Measurements from ENCODE around the gene ZNF48. TPM values are rescaled to one million over a fixed set of nuclear protein-coding genes. Genes with fewer than 3 reads are reported as not detected.

The ZNF48 gene
- total RNA-seq, 4 donors from 2014 or later = 4.4 to 12.7 (median 8.7) TPM

DNA sequence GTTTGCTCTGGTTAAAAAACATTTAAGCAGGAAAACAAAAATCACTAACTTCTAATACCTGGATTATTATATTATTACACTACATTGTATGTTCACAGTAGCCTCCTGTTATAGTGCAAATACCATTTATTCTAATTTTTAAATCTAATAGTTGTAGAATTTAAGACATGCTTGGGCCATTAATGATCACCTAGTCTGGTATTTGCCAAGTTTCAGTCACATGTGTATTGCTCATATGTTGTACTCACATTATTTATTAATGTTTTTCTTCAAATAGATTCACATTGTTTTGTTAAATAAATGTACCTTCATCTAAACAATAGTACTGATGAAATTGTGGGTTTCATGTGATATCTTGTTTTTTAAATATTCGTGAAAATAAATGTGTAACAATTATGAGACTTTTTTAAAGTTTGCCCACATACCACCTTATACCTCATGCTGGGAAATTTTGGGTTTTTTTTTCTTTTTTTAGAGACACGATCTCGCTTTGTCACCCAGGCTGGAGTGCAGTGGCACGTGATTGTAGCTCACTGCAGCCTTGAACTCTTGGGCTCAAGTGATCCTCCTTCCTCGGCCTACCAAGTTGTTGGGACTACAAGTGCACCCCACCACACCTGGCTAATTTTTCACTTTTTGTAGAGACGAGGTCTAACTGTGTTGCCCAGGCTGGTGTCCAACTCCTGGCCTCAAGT is 18.0 kb downstream of the ZNF48 start:
- intact Hi-C loops (cut with DNase I; ENCODE audit: low total_unique reads) = loop anchor here (10.0 kb wide), 1 partner anchor 348 kb away; the partner anchor contains the start of gene ALDOA
- no peaks in the 10 kb centered on the region for H3K9me3 ChIP-seq
- H3K27ac ChIP-seq = peak overlapping the region; percentile 65 to 98 (median 72)
- in situ Hi-C loops (cut with MboI; ENCODE audit: low sequenced_read_pairs in 4 of 4) = loop anchor here in 2 of 4 donors (25.0 kb wide), 2 partner anchors 301 to 351 kb away; partner anchors contain the start of genes ALDOA (in 1 of the 2), GDPD3 (in 1 of the 2) and MAPK3 (in 1 of the 2)
- peaks cover 0 to 8% of the 10 kb centered on the region in 2 donors for H3K36me3 ChIP-seq
- TF ChIP-seq POLR2A (IDR thresholded peaks at IDR 0.05) = no peak
- TF ChIP-seq, protein P1, sequence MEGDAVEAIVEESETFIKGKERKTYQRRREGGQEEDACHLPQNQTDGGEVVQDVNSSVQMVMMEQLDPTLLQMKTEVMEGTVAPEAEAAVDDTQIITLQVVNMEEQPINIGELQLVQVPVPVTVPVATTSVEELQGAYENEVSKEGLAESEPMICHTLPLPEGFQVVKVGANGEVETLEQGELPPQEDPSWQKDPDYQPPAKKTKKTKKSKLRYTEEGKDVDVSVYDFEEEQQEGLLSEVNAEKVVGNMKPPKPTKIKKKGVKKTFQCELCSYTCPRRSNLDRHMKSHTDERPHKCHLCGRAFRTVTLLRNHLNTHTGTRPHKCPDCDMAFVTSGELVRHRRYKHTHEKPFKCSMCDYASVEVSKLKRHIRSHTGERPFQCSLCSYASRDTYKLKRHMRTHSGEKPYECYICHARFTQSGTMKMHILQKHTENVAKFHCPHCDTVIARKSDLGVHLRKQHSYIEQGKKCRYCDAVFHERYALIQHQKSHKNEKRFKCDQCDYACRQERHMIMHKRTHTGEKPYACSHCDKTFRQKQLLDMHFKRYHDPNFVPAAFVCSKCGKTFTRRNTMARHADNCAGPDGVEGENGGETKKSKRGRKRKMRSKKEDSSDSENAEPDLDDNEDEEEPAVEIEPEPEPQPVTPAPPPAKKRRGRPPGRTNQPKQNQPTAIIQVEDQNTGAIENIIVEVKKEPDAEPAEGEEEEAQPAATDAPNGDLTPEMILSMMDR (IDR thresholded peaks at IDR 0.05 in 4 of 5, conservative IDR thresholded peaks at IDR 0.05 in 1 of 5) = no peak
- peaks cover 20 to 30% of the 10 kb centered on the region in 2 donors for H3K4me1 ChIP-seq
- ATAC-seq (no peak), DNase-seq (no peak)
- H3K4me3 ChIP-seq = no peak overlapping the region
- H3K27me3 ChIP-seq = no peaks in the 10 kb centered on the region

DNA sequence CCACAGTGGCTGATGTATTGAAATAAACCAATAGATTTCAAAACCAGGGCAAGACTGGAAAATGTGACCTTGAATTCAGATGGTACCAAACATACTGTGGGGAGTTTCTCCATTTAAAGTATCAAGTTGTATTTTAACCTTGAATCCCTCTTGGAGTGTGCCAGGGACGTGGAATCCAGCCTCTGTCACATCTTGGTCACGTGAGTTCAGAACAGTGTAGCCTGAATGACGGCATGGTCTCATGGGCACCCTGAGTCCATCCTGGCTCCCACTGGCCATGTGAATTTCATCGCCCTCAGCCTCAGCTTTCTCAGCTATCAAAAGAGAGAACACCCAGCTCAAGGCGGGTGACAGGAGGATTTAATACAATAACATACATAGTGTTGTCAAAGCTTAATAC is 18.9 kb downstream of the ZNF48 start:
- Histone ChIP-seq H3K4me3 (no peak overlapping the region), H3K36me3 (peaks cover 0 to 8% of the 10 kb centered on the region in 2 donors), H3K27ac (peak overlapping the region; percentile 65 to 98 (median 72)), H3K4me1 (peaks cover 14 to 22% of the 10 kb centered on the region in 2 donors), H3K9me3 (no peaks in the 10 kb centered on the region), H3K27me3 (no peaks in the 10 kb centered on the region)
- in situ Hi-C loops (cut with MboI; ENCODE audit: low sequenced_read_pairs in 4 of 4) = loop anchor here in 2 of 4 donors (25.0 kb wide), 2 partner anchors 302 to 352 kb away; partner anchors contain the start of genes ALDOA (in 1 of the 2), GDPD3 (in 1 of the 2) and MAPK3 (in 1 of the 2)
- TF ChIP-seq POLR2A (IDR thresholded peaks at IDR 0.05) = no peak
- intact Hi-C loops (cut with DNase I; ENCODE audit: low total_unique reads) = loop anchor here (10.0 kb wide), 1 partner anchor 349 kb away; the partner anchor contains the start of gene ALDOA
- peak; percentile 40 to 61 for DNase-seq
- peak; percentile 23 to 34 for ATAC-seq

DNA sequence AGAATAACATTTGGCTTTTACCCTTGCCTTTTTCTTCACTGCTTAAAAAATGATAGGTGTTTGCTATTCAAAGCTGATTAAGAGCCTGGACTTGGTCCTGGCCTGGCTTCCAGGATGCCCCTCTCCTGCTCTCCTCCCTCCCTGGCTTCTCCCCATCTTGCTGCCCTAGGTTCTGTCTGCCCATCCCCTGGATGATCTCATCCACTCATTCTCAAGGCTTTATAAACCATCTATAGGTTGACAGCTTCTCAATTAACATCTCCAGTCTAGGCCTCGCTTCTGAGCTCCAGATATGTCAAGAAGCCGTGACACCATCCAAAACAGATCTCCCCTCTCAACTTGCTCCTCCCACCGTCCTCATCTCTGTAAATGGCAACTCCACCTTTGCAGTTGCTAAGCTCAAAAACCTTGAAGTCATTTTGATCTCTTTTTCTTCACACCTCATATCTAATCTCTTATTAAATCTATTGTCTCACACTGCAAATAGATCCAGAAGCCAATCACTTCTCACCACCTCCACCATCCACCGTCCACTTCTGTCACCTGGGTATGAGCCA is 20.9 kb downstream of the ZNF48 start:
- no peak for TF ChIP-seq POLR2A (IDR thresholded peaks at IDR 0.05)
- TF ChIP-seq, protein P1 (IDR thresholded peaks at IDR 0.05 in 4 of 5, conservative IDR thresholded peaks at IDR 0.05 in 1 of 5) = no peak

DNA sequence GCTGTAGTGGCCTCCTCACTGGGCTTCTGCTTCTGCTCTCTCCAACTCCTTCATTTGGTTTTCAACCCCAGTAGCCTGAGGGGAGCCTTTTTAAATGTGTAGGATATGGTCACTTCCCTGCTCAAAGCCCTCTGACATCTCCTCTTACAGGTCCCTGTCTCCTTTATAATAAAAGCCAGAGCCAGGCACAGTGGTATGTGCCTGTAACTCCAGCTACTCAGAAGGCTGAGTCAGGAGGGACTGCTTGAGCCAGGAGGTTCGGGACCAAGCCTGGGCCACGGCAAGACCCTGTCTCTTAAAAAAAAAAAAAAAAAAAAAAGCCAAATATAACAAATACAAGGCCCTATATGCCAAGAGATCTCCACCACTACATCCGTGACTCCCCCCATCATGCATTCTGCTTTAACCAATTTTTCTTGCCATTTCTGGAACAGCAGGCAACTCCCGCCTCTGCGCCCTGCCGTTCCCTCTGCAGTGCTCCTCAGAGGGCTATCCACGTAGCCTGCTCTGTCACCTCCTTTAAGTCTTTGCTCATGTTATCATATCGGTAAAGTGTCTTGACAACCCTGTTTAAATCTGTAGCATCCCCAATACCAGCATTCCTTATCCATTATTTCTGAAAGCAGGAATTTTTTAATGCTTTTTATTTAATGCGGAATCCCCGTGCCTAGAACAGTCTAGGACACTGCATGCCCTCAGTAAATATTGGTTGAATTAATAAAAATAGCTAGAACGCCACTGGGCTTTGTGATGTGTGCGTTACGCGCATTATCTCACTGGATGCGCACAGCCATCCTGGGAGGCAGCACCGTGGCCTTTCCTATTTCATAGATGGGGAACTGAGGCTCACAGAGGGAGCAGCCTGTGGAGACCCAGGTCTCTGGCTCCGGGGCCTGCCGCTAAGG is 21.7 kb downstream of the ZNF48 start:
- H3K4me3 ChIP-seq = peak overlapping the region; percentile 60 to 77 (median 66)
- no peak for DNase-seq
- H3K27ac ChIP-seq = peak overlapping the region; percentile 93 to 99 (median 96)
- in situ Hi-C loops (cut with MboI; ENCODE audit: low sequenced_read_pairs in 4 of 4) = loop anchor here in 2 of 4 donors (25.0 kb wide), 2 partner anchors 305 to 355 kb away; partner anchors contain the start of genes ALDOA (in 1 of the 2), GDPD3 (in 1 of the 2) and MAPK3 (in 1 of the 2)
- H3K27me3 ChIP-seq = no peaks in the 10 kb centered on the region
- intact Hi-C loops (cut with DNase I; ENCODE audit: low total_unique reads) = loop anchor here (10.0 kb wide), 1 partner anchor 352 kb away; the partner anchor contains the start of gene ALDOA
- H3K4me1 ChIP-seq = peaks cover 8 to 14% of the 10 kb centered on the region in 2 donors
- peak in 1 of 2 donors; percentile 17 for ATAC-seq
- H3K9me3 ChIP-seq = no peaks in the 10 kb centered on the region
- H3K36me3 ChIP-seq = peaks cover 0 to 16% of the 10 kb centered on the region in 2 donors
- TF ChIP-seq POLR2A (IDR thresholded peaks at IDR 0.05) = no peak
- TF ChIP-seq, protein P1 (IDR thresholded peaks at IDR 0.05 in 4 of 5, conservative IDR thresholded peaks at IDR 0.05 in 1 of 5) = no peak

More for the DNA sequence above, 20.9 kb downstream of the ZNF48 start:
- Histone ChIP-seq H3K27me3 (no peaks in the 10 kb centered on the region), H3K4me1 (peaks cover 8 to 14% of the 10 kb centered on the region in 2 donors), H3K9me3 (no peaks in the 10 kb centered on the region), H3K4me3 (no peak overlapping the region), H3K36me3 (peaks cover 0 to 15% of the 10 kb centered on the region in 2 donors), H3K27ac (peak overlapping the region; percentile 93 to 99 (median 96))
- intact Hi-C loops (cut with DNase I; ENCODE audit: low total_unique reads) = loop anchor here (10.0 kb wide), 1 partner anchor 351 kb away; the partner anchor contains the start of gene ALDOA
- ATAC-seq (no peak), DNase-seq (no peak)
- in situ Hi-C loops (cut with MboI; ENCODE audit: low sequenced_read_pairs in 4 of 4) = loop anchor here in 2 of 4 donors (25.0 kb wide), 2 partner anchors 304 to 354 kb away; partner anchors contain the start of genes ALDOA (in 1 of the 2), GDPD3 (in 1 of the 2) and MAPK3 (in 1 of the 2)

Data from gastrocnemius medialis (tissue), 4 donors.